ENCODE data around the gene COL18A1. TPM values are rescaled to one million over a fixed set of nuclear protein-coding genes. Genes with fewer than 3 reads are reported as not detected.

The COL18A1 gene
- total and polyA plus RNA-seq, 9 of the 15 experiments (the other 6 are each of a cell fraction or from before 2014, with no cell fraction given), result 0.14 to 16.4 (median 2.0) TPM

DNA sequence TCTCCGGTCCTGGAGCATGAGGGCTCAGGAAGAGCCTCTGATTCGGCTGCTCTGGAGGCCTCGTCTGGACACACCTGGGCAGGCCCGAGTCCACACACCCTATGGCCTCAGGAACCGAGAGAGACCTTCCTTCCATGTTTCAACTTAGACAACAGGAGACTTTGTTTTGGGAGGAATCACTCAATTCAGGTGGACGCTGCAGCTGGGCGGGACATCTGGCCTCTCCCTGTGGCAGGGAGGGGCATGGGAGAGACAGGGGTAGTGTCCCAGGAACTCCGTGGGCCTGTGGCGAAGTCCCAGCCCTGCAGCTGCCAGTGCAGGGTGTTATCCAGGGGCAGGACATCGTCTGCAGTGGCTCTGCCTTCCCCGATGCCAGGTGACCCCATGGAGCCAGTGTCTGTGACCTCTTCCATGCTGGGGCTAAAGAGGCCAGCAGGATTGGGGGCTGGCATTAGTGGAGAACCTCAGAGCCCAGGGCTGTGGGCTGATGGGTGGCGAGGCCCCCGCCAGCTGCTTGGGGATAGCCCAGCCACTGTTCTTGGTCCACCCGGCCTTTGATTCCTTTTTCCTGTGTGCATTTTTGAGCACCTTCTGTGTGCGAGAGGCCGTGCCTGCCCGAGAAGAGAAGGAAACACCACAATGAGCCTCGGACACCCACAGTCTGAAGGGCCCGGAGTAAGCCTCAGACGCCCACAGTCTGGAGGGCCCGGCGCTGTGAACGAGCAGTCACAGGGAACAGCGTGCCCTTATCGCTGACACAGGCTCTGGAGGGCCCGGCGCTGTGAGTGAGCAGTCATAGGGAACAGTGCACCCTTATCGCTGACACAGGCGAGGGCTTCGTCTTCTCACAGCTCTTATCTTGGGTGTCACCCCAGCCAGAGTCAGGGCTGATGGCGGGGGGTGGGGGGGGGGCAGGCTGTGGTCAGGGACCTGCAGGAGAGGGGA lies 6.2 kb downstream of the COL18A1 start (continued):
- TF ChIP-seq, protein P1, sequence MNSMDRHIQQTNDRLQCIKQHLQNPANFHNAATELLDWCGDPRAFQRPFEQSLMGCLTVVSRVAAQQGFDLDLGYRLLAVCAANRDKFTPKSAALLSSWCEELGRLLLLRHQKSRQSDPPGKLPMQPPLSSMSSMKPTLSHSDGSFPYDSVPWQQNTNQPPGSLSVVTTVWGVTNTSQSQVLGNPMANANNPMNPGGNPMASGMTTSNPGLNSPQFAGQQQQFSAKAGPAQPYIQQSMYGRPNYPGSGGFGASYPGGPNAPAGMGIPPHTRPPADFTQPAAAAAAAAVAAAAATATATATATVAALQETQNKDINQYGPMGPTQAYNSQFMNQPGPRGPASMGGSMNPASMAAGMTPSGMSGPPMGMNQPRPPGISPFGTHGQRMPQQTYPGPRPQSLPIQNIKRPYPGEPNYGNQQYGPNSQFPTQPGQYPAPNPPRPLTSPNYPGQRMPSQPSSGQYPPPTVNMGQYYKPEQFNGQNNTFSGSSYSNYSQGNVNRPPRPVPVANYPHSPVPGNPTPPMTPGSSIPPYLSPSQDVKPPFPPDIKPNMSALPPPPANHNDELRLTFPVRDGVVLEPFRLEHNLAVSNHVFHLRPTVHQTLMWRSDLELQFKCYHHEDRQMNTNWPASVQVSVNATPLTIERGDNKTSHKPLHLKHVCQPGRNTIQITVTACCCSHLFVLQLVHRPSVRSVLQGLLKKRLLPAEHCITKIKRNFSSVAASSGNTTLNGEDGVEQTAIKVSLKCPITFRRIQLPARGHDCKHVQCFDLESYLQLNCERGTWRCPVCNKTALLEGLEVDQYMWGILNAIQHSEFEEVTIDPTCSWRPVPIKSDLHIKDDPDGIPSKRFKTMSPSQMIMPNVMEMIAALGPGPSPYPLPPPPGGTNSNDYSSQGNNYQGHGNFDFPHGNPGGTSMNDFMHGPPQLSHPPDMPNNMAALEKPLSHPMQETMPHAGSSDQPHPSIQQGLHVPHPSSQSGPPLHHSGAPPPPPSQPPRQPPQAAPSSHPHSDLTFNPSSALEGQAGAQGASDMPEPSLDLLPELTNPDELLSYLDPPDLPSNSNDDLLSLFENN (IDR thresholded peaks at IDR 0.05; ENCODE audit: low read depth in 2 of 2, low read length in 2 of 2), result peak in 1 of 2 experiments; percentile 97; a peak in 2 of 4 replicates
- TF ChIP-seq, protein P2, sequence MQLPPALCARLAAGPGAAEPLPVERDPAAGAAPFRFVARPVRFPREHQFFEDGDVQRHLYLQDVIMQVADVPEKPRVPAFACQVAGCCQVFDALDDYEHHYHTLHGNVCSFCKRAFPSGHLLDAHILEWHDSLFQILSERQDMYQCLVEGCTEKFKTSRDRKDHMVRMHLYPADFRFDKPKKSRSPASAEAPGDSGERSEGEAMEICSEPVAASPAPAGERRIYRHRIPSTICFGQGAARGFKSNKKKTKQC (CRISPR knock-in tag; IDR thresholded peaks at IDR 0.05), result 0 out of 2 replicates have a peak, but pooled peaks have one; percentile 52
- TF ChIP-seq ZEB2 (IDR thresholded peaks at IDR 0.05) (no peak), CHD1 (IDR thresholded peaks at IDR 0.05; ENCODE audit: low read length) (peak; percentile 39), ZNF764 (CRISPR knock-in tag; IDR thresholded peaks at IDR 0.05; ENCODE audit: low read depth) (no peak), SUPT5H (IDR thresholded peaks at IDR 0.05) (no peak), TAF9B (IDR thresholded peaks at IDR 0.05; ENCODE audit: partially characterized antibody) (no peak), ESRRA (IDR thresholded peaks at IDR 0.05; ENCODE audit: borderline replicate concordance, low read depth) (0 out of 2 replicates have a peak, but pooled peaks have one; percentile 57), CREB1 (IDR thresholded peaks at IDR 0.05) (peak; percentile 82), CREB1 (CRISPR knock-in tag; IDR thresholded peaks at IDR 0.05) (peak; percentile 84), SREBF1 (IDR thresholded peaks at IDR 0.05; ENCODE audit: borderline replicate concordance, low read depth, low read length) (no peak), PML (IDR thresholded peaks at IDR 0.05; ENCODE audit: low read length) (peak; percentile 95), KDM4B (IDR thresholded peaks at IDR 0.05; ENCODE audit: borderline replicate concordance in 2 of 2, low read depth in 1 of 2) (peak in 1 of 2 experiments; percentile 74; a peak in 2 of 4 replicates)
- TF ChIP-seq, protein P3, sequence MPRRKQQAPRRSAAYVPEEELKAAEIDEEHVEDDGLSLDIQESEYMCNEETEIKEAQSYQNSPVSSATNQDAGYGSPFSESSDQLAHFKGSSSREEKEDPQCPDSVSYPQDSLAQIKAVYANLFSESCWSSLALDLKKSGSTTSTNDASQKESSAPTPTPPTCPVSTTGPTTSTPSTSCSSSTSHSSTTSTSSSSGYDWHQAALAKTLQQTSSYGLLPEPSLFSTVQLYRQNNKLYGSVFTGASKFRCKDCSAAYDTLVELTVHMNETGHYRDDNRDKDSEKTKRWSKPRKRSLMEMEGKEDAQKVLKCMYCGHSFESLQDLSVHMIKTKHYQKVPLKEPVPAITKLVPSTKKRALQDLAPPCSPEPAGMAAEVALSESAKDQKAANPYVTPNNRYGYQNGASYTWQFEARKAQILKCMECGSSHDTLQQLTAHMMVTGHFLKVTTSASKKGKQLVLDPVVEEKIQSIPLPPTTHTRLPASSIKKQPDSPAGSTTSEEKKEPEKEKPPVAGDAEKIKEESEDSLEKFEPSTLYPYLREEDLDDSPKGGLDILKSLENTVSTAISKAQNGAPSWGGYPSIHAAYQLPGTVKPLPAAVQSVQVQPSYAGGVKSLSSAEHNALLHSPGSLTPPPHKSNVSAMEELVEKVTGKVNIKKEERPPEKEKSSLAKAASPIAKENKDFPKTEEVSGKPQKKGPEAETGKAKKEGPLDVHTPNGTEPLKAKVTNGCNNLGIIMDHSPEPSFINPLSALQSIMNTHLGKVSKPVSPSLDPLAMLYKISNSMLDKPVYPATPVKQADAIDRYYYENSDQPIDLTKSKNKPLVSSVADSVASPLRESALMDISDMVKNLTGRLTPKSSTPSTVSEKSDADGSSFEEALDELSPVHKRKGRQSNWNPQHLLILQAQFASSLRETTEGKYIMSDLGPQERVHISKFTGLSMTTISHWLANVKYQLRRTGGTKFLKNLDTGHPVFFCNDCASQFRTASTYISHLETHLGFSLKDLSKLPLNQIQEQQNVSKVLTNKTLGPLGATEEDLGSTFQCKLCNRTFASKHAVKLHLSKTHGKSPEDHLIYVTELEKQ (CRISPR knock-in tag; IDR thresholded peaks at IDR 0.05), result no peak
- TF ChIP-seq, protein P4, sequence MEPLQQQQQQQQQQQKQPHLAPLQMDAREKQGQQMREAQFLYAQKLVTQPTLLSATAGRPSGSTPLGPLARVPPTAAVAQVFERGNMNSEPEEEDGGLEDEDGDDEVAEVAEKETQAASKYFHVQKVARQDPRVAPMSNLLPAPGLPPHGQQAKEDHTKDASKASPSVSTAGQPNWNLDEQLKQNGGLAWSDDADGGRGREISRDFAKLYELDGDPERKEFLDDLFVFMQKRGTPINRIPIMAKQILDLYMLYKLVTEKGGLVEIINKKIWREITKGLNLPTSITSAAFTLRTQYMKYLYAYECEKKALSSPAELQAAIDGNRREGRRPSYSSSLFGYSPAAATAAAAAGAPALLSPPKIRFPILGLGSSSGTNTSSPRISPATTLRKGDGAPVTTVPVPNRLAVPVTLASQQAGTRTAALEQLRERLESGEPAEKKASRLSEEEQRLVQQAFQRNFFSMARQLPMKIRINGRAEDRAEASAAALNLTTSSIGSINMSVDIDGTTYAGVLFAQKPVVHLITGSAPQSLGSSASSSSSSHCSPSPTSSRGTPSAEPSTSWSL (CRISPR knock-in tag; IDR thresholded peaks at IDR 0.05; ENCODE audit: borderline replicate concordance), result no peak; the same call in 1 of the 2 replicates
- TF ChIP-seq, protein P5, sequence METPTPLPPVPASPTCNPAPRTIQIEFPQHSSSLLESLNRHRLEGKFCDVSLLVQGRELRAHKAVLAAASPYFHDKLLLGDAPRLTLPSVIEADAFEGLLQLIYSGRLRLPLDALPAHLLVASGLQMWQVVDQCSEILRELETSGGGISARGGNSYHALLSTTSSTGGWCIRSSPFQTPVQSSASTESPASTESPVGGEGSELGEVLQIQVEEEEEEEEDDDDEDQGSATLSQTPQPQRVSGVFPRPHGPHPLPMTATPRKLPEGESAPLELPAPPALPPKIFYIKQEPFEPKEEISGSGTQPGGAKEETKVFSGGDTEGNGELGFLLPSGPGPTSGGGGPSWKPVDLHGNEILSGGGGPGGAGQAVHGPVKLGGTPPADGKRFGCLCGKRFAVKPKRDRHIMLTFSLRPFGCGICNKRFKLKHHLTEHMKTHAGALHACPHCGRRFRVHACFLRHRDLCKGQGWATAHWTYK (CRISPR knock-in tag; IDR thresholded peaks at IDR 0.05), result no peak
